ENCODE data around the gene EXOC3L1. TPM values are rescaled to one million over a fixed set of nuclear protein-coding genes. Genes with fewer than 3 reads are reported as not detected.

The EXOC3L1 gene
- total RNA-seq, 2 donors from 2014 or later = 1.8 to 2.0 TPM

GRCh38 chr16:67164599-67165061, 25.3 kb downstream of the EXOC3L1 start, which contains the start of gene HSF4:
HSF4 (plus strand) TSS chr16:67164745; CDS start chr16:67164812, 67 bp downstream.
- WGBS, 2 donors = 2% methylated on average over 40 of the region's 41 CpGs; no CpG with 5 or more reads in 1 of the 2 donors
- Histone ChIP-seq H3K36me3 (replicated peaks in 1 of 2; ENCODE audit: insufficient read depth in 1 of 2, low read depth in 2 of 2) (no peaks in the 10 kb centered on the region), H3K9me3 (no peaks in the 10 kb centered on the region), H3K4me1 (peaks cover 58% of the 10 kb centered on the region), H3K27ac (peak within 1 kb of the TSS in 2 of 4 donors; percentile 13 to 20), H3K4me3 (no peak within 1 kb of the TSS), H3K27me3 (no peaks in the 10 kb centered on the region)
- ATAC-seq (peak; percentile 10), DNase-seq (peak in 3 of 4 donors; percentile 58 to 64 (median 62))
- intact Hi-C loops (cut with DNase I) = no loop called here
- TF ChIP-seq CTCF (IDR thresholded peaks at IDR 0.05) (no peak), POLR2A (IDR thresholded peaks at IDR 0.05) (peak in 2 of 3 donors; percentile 11 to 29)

DNA sequence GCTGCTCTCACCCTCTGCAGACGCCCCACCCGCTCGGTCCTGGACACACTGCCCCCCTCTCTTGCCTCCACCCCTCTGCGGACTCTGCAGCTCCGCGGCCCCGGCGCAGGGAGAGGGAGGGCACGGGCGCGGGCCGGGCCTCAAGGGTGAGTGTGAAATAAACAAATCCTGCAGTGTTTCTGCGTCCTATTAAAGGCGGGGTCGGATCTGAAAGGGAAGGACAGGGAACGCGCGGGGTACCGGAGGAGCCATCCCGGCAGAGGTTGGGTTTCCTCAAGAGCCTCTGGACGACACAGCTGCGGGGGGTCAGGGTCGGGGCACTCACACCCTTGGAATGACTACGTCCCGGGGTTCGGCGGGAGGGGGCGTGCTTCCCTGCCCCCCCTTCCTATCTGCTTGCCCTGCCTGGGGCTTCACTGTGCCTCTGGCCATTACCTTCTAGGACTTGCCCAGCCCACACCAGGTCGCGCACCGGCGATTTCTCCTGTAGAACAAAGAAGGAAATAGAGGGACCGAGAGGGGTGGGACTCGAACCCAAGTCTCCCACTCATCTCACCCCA, 25.9 kb downstream of the EXOC3L1 start:
- TF ChIP-seq CTCF (IDR thresholded peaks at IDR 0.05) = no peak
- no peak for TF ChIP-seq POLR2A (IDR thresholded peaks at IDR 0.05)
- Histone ChIP-seq H3K4me3 (no peak overlapping the region), H3K4me1 (peaks cover 55% of the 10 kb centered on the region), H3K27ac (peak overlapping the region in 1 of 4 donors; percentile 13), H3K9me3 (no peaks in the 10 kb centered on the region), H3K27me3 (no peaks in the 10 kb centered on the region), H3K36me3 (replicated peaks in 1 of 2; ENCODE audit: insufficient read depth in 1 of 2, low read depth in 2 of 2) (no peaks in the 10 kb centered on the region)
- intact Hi-C loops (cut with DNase I) = no loop called here
- no peak for ATAC-seq
- DNase-seq = peak in 1 of 4 donors; percentile 12
- WGBS, 2 donors = 27 to 55% methylated on average over 22 to 32 of the region's 34 CpGs

GRCh38 chr16:67163164-67163998, 26.6 kb downstream of the EXOC3L1 start:
- ATAC-seq (no peak), DNase-seq (peak in 1 of 4 donors; percentile 45)
- H3K4me1 ChIP-seq = peaks cover 60% of the 10 kb centered on the region

DNA sequence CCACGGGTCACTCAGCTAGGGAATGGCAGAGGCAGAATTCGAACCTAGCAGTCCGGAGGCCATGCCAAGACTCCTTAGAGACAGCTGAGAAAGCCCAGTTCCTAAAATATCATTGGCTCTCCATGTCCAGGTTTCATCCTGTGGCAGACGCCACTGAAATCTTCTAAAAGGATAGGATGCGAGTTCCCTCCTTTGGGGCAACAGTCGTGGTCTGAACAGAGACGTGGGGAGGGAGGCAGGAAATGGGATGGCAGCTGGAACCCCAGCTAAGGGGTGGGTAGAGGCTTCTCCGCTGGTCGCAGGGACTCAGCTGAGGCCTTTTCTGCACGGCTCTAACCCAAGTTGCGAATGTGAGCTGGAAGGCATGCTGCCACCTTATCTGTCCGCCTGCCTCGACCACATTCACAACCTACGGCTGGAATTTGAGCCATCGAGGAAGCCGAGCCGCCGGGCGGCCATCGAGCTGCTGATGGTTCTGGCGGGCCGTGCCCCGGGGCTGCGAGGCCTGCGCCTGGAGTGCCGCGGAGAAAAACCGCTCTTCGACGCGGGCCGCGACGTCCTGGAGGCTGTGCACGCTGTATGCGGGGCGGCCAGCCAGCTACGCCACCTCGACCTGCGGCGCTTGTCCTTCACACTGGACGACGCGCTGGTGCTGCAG, 27.3 kb downstream of the EXOC3L1 start:
- Histone ChIP-seq H3K36me3 (replicated peaks in 1 of 2; ENCODE audit: insufficient read depth in 1 of 2, low read depth in 2 of 2) (no peaks in the 10 kb centered on the region), H3K9me3 (no peaks in the 10 kb centered on the region), H3K27me3 (no peaks in the 10 kb centered on the region), H3K4me3 (no peak overlapping the region), H3K4me1 (peaks cover 63% of the 10 kb centered on the region), H3K27ac (no peak overlapping the region)
- WGBS, 2 donors = 53 to 79% methylated on average over 11 to 39 of the region's 44 CpGs
- ATAC-seq (no peak), DNase-seq (peak in 2 of 4 donors; percentile 13 to 15)
- TF ChIP-seq CTCF (IDR thresholded peaks at IDR 0.05) (no peak), POLR2A (IDR thresholded peaks at IDR 0.05) (no peak)
- intact Hi-C loops (cut with DNase I) = no loop called here

More at GRCh38 chr16:67163164-67163998, 26.6 kb downstream of the EXOC3L1 start:
- peak overlapping the region in 2 of 4 donors; percentile 13 to 14 for H3K27ac ChIP-seq
- no peak overlapping the region for H3K4me3 ChIP-seq
- intact Hi-C loops (cut with DNase I) = no loop called here
- no peaks in the 10 kb centered on the region for H3K36me3 ChIP-seq (replicated peaks in 1 of 2; ENCODE audit: insufficient read depth in 1 of 2, low read depth in 2 of 2)
- no peaks in the 10 kb centered on the region for H3K27me3 ChIP-seq
- H3K9me3 ChIP-seq = no peaks in the 10 kb centered on the region
- TF ChIP-seq CTCF (IDR thresholded peaks at IDR 0.05) (no peak), POLR2A (IDR thresholded peaks at IDR 0.05) (peak in 1 of 3 donors; percentile 4)
- 52 to 75% methylated on average over 8 to 95 of the region's 99 CpGs for WGBS, 2 donors
